SU-DHL-6 (cell line): ENCODE results near the gene APOB.

ENCODE experiments used
- H2AFZ ChIP-seq: fragments of 200-600 bp; sonication (generic); 2 replicates; pipeline ENCODE4 v1.6.1; 2014; ENCODE audit warnings: low read depth, mild to moderate bottlenecking, moderate library complexity, mixed read lengths, antibody characterized with exemption, low read length; ENCODE audit not compliant: severe bottlenecking
- H3F3A ChIP-seq: fragments of 200-600 bp; shearing (Covaris generic); 2 replicates; pipeline ENCODE4 v1.6.0; 2016; ENCODE audit warnings: antibody characterized with exemption, mild to moderate bottlenecking; ENCODE audit not compliant: insufficient read depth
- H3K27ac ChIP-seq: fragments of 200-600 bp; sonication (generic); 2 replicates; pipeline ENCODE4 v1.5.1; 2016; ENCODE audit warnings: low read depth, mild to moderate bottlenecking, low read length, moderate library complexity, mixed read lengths
- H3K27me3 ChIP-seq: fragments of 200-600 bp; sonication (generic), shearing (Covaris generic); 2 replicates; pipeline ENCODE4 v1.6.0; 2014; ENCODE audit warnings: mild to moderate bottlenecking, low read length
- H3K36me3 ChIP-seq: fragments of 200-600 bp; sonication (generic); 2 replicates; pipeline ENCODE4 v1.6.1; 2014; ENCODE audit warnings: mild to moderate bottlenecking, low read length, mixed read lengths
- H3K4me2 ChIP-seq: fragments of 300-600, 200-600 bp; shearing (Covaris generic), sonication (generic); 2 replicates; pipeline ENCODE4 v1.6.0; 2014; ENCODE audit warnings: low read length, low read depth, mild to moderate bottlenecking; ENCODE audit not compliant: poor library complexity, severe bottlenecking
- H3K4me3 ChIP-seq: fragments of 200-600 bp; sonication (generic); 2 replicates; pipeline ENCODE4 v1.5.1; 2014; ENCODE audit warnings: antibody characterized with exemption, low read length, mild to moderate bottlenecking, mixed read lengths; ENCODE audit not compliant: insufficient read depth, poor library complexity, severe bottlenecking
- H3K79me2 ChIP-seq: fragments of 200-600 bp; sonication (generic); 2 replicates; pipeline ENCODE4 v1.6.1; 2014; ENCODE audit warnings: mild to moderate bottlenecking, low read length, moderate library complexity; ENCODE audit not compliant: insufficient read depth
- H3K9ac ChIP-seq: fragments of 200-600 bp; sonication (generic); 2 replicates; pipeline ENCODE4 v1.7.0; 2014; ENCODE audit warnings: mild to moderate bottlenecking, low read length
- H3K9me2 ChIP-seq: fragments of 200-600 bp; sonication (generic); replicated peaks from 2 replicates; pipeline ENCODE4 v1.6.1; 2014; ENCODE audit warnings: low read length; ENCODE audit not compliant: insufficient read depth
- H3K9me3 ChIP-seq: fragments of 200-600 bp; sonication (generic); 2 replicates; pipeline ENCODE4 v1.6.1; 2014; ENCODE audit warnings: low read length, mixed read lengths; ENCODE audit not compliant: insufficient read depth
- H4K20me1 ChIP-seq: fragments of 200-600 bp; sonication (generic); 2 replicates; pipeline ENCODE4 v1.6.1; 2014; ENCODE audit warnings: low read depth, mild to moderate bottlenecking, antibody characterized with exemption, low read length, moderate library complexity, mixed read lengths
- EZH2phosphoT487 ChIP-seq: fragments of 200-600 bp; sonication (generic), shearing (Covaris generic); conservative IDR thresholded peaks from 2 replicates; pipeline ENCODE4 v1.6.1; 2018; ENCODE audit warnings: mild to moderate bottlenecking, antibody characterized with exemption, low read length, moderate library complexity, mixed read lengths
- TF ChIP-seq, protein P1 (sequence below): fragments of 200-600 bp; sonication (generic); IDR thresholded peaks from one replicate; pipeline ENCODE4 v1.5.1; 2017; ENCODE audit warnings: antibody characterized with exemption, mild to moderate bottlenecking, low read length, moderate library complexity; ENCODE audit not compliant: insufficient read depth, poor library complexity, severe bottlenecking

Gene APOB

GRCh38 chr2:21009662-21010225 is 34.1 kb downstream of the APOB start:
- no peak overlapping the region for H3K27ac ChIP-seq
- no peaks in the 10 kb centered on the region for H3K9me3 ChIP-seq
- no peak overlapping the region for H2AFZ ChIP-seq
- H3F3A ChIP-seq = no peaks in the 10 kb centered on the region
- TF ChIP-seq EZH2phosphoT487 = no peak
- TF ChIP-seq, protein P1, sequence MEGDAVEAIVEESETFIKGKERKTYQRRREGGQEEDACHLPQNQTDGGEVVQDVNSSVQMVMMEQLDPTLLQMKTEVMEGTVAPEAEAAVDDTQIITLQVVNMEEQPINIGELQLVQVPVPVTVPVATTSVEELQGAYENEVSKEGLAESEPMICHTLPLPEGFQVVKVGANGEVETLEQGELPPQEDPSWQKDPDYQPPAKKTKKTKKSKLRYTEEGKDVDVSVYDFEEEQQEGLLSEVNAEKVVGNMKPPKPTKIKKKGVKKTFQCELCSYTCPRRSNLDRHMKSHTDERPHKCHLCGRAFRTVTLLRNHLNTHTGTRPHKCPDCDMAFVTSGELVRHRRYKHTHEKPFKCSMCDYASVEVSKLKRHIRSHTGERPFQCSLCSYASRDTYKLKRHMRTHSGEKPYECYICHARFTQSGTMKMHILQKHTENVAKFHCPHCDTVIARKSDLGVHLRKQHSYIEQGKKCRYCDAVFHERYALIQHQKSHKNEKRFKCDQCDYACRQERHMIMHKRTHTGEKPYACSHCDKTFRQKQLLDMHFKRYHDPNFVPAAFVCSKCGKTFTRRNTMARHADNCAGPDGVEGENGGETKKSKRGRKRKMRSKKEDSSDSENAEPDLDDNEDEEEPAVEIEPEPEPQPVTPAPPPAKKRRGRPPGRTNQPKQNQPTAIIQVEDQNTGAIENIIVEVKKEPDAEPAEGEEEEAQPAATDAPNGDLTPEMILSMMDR = no peak
- no peak overlapping the region for H3K4me3 ChIP-seq
- no peaks in the 10 kb centered on the region for H4K20me1 ChIP-seq
- H3K79me2 ChIP-seq = no peaks in the 10 kb centered on the region
- no peaks in the 10 kb centered on the region for H3K9me2 ChIP-seq
- H3K9ac ChIP-seq = no peak overlapping the region
- no peaks in the 10 kb centered on the region for H3K36me3 ChIP-seq
- no peaks in the 10 kb centered on the region for H3K27me3 ChIP-seq
- no peak overlapping the region for H3K4me2 ChIP-seq

GRCh38 chr2:21008790-21009661 is 34.8 kb downstream of the APOB start:
- Histone ChIP-seq H3K9me3 (no peaks in the 10 kb centered on the region), H3K27me3 (no peaks in the 10 kb centered on the region), H2AFZ (no peak overlapping the region), H3F3A (no peaks in the 10 kb centered on the region), H3K36me3 (no peaks in the 10 kb centered on the region), H3K4me2 (no peak overlapping the region), H3K4me3 (no peak overlapping the region), H4K20me1 (no peaks in the 10 kb centered on the region), H3K79me2 (no peaks in the 10 kb centered on the region), H3K9me2 (no peaks in the 10 kb centered on the region), H3K27ac (no peak overlapping the region), H3K9ac (no peak overlapping the region)
- TF ChIP-seq EZH2phosphoT487 = no peak
- TF ChIP-seq, protein P1 = no peak

DNA sequence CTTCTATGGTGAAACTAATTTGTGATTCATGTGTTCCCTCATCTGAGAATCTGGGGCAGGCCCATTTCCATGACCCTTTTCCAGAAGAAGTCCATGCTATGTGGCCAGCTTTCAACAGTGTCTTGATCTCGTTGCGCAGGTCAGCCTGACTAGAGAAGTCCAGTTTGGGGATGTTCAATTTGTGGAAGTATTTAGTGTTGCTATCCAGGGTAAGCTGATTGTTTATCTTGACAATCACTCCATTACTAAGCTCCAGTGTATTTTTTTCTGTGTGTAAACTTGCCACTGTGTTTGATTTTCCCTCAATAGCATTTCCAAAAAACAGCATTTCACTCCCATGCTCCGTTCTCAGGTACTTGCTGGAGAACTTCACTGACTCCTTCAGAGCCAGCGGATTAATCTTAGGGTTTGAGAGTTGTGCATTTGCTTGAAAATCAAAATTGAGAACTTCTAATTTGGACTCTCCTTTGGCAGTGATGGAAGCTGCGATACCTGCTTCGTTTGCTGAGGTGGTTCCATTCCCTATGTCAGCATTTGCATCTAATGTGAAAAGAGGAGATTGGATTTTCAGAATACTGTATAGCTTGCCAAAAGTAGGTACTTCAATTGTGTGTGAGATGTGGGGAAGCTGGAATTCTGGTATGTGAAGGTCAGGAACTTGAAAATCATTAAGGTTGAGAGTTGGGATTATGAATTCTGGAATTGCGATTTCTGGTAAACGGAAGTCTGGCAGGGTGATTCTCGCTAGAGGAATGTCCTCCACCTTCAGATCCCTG is 35.7 kb downstream of the APOB start:
- H3F3A ChIP-seq = no peaks in the 10 kb centered on the region
- H3K9me2 ChIP-seq = no peaks in the 10 kb centered on the region
- no peak overlapping the region for H2AFZ ChIP-seq
- H3K4me2 ChIP-seq = no peak overlapping the region
- TF ChIP-seq, protein P1 = no peak
- TF ChIP-seq EZH2phosphoT487 = no peak
- no peaks in the 10 kb centered on the region for H3K36me3 ChIP-seq
- no peaks in the 10 kb centered on the region for H4K20me1 ChIP-seq
- no peak overlapping the region for H3K9ac ChIP-seq
- H3K27me3 ChIP-seq = no peaks in the 10 kb centered on the region
- H3K79me2 ChIP-seq = no peaks in the 10 kb centered on the region
- no peak overlapping the region for H3K4me3 ChIP-seq
- no peaks in the 10 kb centered on the region for H3K9me3 ChIP-seq
- no peak overlapping the region for H3K27ac ChIP-seq
